Loucy (cell line): Measurements from ENCODE around the gene NR1H3.
A peak's percentile ranks its signal among the peaks of the same experiment; 100 is the strongest.

Source experiments
- EZH2phosphoT487 ChIP-seq: fragments of 200-600 bp; IDR thresholded peaks from 2 replicates; pipeline ENCODE4 v1.6.1; 2018; ENCODE audit warnings: antibody characterized with exemption, mild to moderate bottlenecking, moderate library complexity, borderline replicate concordance
- TF ChIP-seq, protein P1 (sequence below): fragments of 200-600 bp; sonication (generic); conservative IDR thresholded peaks from 2 replicates; pipeline ENCODE4 v1.5.1; 2014; ENCODE audit warnings: mild to moderate bottlenecking, antibody characterized with exemption, low read length

DNA sequence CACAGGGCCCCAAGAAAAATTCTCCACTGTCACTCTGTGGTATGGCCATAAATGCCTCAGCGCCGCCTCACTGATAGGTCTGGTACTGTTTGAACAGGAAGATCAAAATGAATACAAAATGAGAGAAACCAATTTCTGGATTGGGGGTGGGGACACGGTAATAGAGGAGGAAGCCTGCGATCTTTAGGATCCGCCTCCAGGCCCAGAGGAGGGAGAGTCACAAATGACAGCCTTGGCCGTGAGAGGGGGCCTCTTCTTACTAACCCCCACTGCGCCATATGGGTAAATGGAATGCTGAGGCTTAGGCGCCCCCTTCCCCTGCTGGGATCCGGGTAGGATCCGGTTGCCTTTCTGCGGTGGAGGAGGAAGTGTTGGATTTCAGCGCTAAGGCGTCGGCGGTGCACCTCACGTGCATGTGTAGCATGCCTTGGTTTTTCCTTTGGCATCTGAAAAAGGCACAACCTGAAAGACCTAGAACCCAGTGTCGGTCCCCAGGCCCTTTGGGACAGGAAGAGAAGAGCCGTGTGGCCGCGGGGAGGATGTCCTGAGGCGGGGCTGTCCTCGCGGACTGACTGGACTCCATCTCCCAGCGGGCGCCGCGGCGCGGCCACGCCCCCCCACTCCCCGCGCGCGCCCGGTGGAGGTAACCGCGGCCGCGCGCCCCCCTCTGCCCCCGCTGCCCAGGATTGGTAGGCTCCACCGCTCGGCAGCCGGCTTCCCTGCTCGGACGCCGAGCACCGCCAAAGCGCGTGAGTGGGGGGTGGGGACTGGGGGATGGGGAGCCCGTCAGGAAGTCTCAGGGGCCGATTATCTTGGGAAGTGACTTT is 11.4 kb downstream of the NR1H3 start:
- TF ChIP-seq, protein P1, sequence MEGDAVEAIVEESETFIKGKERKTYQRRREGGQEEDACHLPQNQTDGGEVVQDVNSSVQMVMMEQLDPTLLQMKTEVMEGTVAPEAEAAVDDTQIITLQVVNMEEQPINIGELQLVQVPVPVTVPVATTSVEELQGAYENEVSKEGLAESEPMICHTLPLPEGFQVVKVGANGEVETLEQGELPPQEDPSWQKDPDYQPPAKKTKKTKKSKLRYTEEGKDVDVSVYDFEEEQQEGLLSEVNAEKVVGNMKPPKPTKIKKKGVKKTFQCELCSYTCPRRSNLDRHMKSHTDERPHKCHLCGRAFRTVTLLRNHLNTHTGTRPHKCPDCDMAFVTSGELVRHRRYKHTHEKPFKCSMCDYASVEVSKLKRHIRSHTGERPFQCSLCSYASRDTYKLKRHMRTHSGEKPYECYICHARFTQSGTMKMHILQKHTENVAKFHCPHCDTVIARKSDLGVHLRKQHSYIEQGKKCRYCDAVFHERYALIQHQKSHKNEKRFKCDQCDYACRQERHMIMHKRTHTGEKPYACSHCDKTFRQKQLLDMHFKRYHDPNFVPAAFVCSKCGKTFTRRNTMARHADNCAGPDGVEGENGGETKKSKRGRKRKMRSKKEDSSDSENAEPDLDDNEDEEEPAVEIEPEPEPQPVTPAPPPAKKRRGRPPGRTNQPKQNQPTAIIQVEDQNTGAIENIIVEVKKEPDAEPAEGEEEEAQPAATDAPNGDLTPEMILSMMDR, result peak; percentile 42; the same call in 1 of the 2 replicates
- no peak for TF ChIP-seq EZH2phosphoT487
